B cell (primary cell): ENCODE data around the gene NCSTN.

ENCODE experiments used
- CTCF ChIP-seq: fragments of 200-600 bp; IDR thresholded peaks from one replicate; pipeline ENCODE4 v1.8.0; 2022; ENCODE audit warnings: antibody characterized with exemption, mild to moderate bottlenecking
- EZH2 ChIP-seq: IDR thresholded peaks from 2 replicates; pipeline ENCODE4 v1.6.1; 2012; ENCODE audit warnings: borderline replicate concordance, low read depth, mild to moderate bottlenecking, moderate library complexity, low read length; ENCODE audit not compliant: insufficient read depth, poor library complexity, severe bottlenecking

- TF ChIP-seq CTCF (no peak), EZH2 (no peak)
Observed at GRCh38 chr1:160309185-160309557, 34.0 kb upstream of the NCSTN start.
